Endothelial cell of umbilical vein (primary cell): ENCODE results near the gene AK8. TPM values are rescaled to one million over a fixed set of nuclear protein-coding genes. Genes with fewer than 3 reads are reported as not detected.

Experiments used
- BruUV-seq: library from RNA; stranded (reverse); fragments of 400-500 nt; replicated peaks from 2 replicates; lab custom pipeline; 2021; lab: Mats Ljungman, UMichigan
- CTCF ChIA-PET: fragments of 300-600, 350-600 bp; sonication (Branson Sonifier 250); formaldehyde crosslinking; loops from one replicate; lab custom pipeline; 2021; ENCODE audit warnings: antibody characterized with exemption, inconsistent platforms; lab: Charles Lee
- POLR2A ChIA-PET: fragments of 300-600, 350-600 bp; sonication (Branson Sonifier 250); formaldehyde crosslinking; loops from one replicate; lab custom pipeline; 2021; ENCODE audit warnings: antibody characterized with exemption, inconsistent platforms; lab: Charles Lee
- DNase-seq: peaks from one replicate; pipeline ENCODE4 v3.0.0-alpha.2; 2011; ENCODE audit warnings: low read depth, low spot score
- FAIRE-seq: peaks from 2 replicates; lab custom pipeline; 2011; peaks lifted over from hg19 to GRCh38; lab: Jason Lieb, UNC
- H2AFZ ChIP-seq: 2 replicates; pipeline ENCODE4 v1.6.0; 2012; ENCODE audit warnings: low read depth, low read length, control low read depth, inconsistent platforms
- H3K27ac ChIP-seq: 2 replicates; pipeline ENCODE4 v1.5.1; 2011; ENCODE audit warnings: low read depth, mild to moderate bottlenecking, control low read depth, low read length, moderate library complexity; ENCODE audit not compliant: insufficient read depth
- H3K27me3 ChIP-seq, 2 experiments: 2 replicates each; pipeline versions ENCODE4 v1.6.0 to v1.6.1; 2011; ENCODE audit warnings: low read length in 2 of 2, mixed read lengths in 1 of 2; ENCODE audit not compliant: control insufficient read depth in 2 of 2, insufficient read depth in 2 of 2
- H3K36me3 ChIP-seq, 2 experiments: 2 replicates in 1 of 2; 3 replicates in 1 of 2; pipeline ENCODE4 v1.5.1; 2011; ENCODE audit warnings: low read length in 2 of 2, mild to moderate bottlenecking in 1 of 2, moderate library complexity in 1 of 2; ENCODE audit not compliant: control insufficient read depth in 2 of 2, insufficient read depth in 2 of 2; ENCODE audit errors: extremely low read depth in 1 of 2
- H3K4me1 ChIP-seq: 3 replicates; pipeline ENCODE4 v1.5.1; 2011; ENCODE audit warnings: mild to moderate bottlenecking, low read length; ENCODE audit not compliant: control insufficient read depth, insufficient read depth; ENCODE audit errors: extremely low read depth
- H3K4me2 ChIP-seq: 2 replicates; pipeline ENCODE4 v1.6.1; 2011; ENCODE audit warnings: low read length, control low read depth, mixed read lengths; ENCODE audit not compliant: insufficient read depth
- H3K4me3 ChIP-seq, 3 experiments: fragments of 200-600 bp in 1 of 3; sonication (generic), shearing (Covaris generic) in 1 of 3; replicated peaks in 1 of 3; 2 replicates each; pipeline ENCODE4 v1.5.1; 2011 to 2016; ENCODE audit warnings: control low read depth in 3 of 3, low read length in 3 of 3, mild to moderate bottlenecking in 2 of 3, inconsistent platforms in 1 of 3, low read depth in 1 of 3, moderate library complexity in 1 of 3; ENCODE audit not compliant: insufficient read depth in 1 of 3
- H3K79me2 ChIP-seq: 2 replicates; pipeline ENCODE4 v1.6.0; 2012; ENCODE audit warnings: low read length, inconsistent platforms; ENCODE audit not compliant: control insufficient read depth, insufficient read depth
- H3K9ac ChIP-seq: replicated peaks from 2 replicates; pipeline ENCODE3; 2011; ENCODE audit warnings: low read length, control low read depth; ENCODE audit not compliant: insufficient read depth; ENCODE audit errors: extremely low read depth
- H3K9me1 ChIP-seq: replicated peaks from 3 replicates; pipeline ENCODE4 v1.6.0; 2011; ENCODE audit warnings: mild to moderate bottlenecking, low read length; ENCODE audit not compliant: control insufficient read depth, insufficient read depth; ENCODE audit errors: extremely low read depth
- H3K9me3 ChIP-seq: replicated peaks from 2 replicates; pipeline ENCODE4 v1.5.1; 2012; ENCODE audit warnings: low read length, inconsistent platforms; ENCODE audit not compliant: control insufficient read depth, insufficient read depth
- H4K20me1 ChIP-seq: replicated peaks from 2 replicates; pipeline ENCODE3; 2011; ENCODE audit warnings: mild to moderate bottlenecking, low read length; ENCODE audit not compliant: control insufficient read depth, insufficient read depth; ENCODE audit errors: extremely low read depth
- EZH2 ChIP-seq: IDR thresholded peaks from 2 replicates; pipeline ENCODE4 v1.6.1; 2012; ENCODE audit warnings: borderline replicate concordance, low read depth, mild to moderate bottlenecking, moderate library complexity, low read length, inconsistent platforms; ENCODE audit not compliant: severe bottlenecking
- FOS ChIP-seq: IDR thresholded peaks from 2 replicates; pipeline ENCODE4 v1.6.1; 2011; ENCODE audit warnings: mild to moderate bottlenecking, low read length, moderate library complexity, borderline replicate concordance; ENCODE audit not compliant: insufficient read depth
- GATA2 ChIP-seq: IDR thresholded peaks from 2 replicates; pipeline ENCODE4 v1.7.0; 2011; ENCODE audit warnings: low read depth, mild to moderate bottlenecking, moderate library complexity, mixed read lengths, low read length; ENCODE audit not compliant: insufficient read length, insufficient read depth
- JUN ChIP-seq: IDR thresholded peaks from 2 replicates; pipeline ENCODE4 v1.6.1; 2011; ENCODE audit warnings: borderline replicate concordance, low read depth; ENCODE audit not compliant: insufficient read length, insufficient read depth
- MYC ChIP-seq: IDR thresholded peaks from one replicate; pipeline ENCODE4 v1.6.1; 2011; ENCODE audit warnings: mild to moderate bottlenecking, low read depth, low read length
- POLR2A ChIP-seq: IDR thresholded peaks from 2 replicates; pipeline ENCODE4 v1.6.1; 2012; ENCODE audit warnings: low read depth, mild to moderate bottlenecking, control low read depth, low read length
- POLR2AphosphoS5 ChIP-seq: IDR thresholded peaks from 2 replicates; pipeline ENCODE4 v1.6.1; 2012; ENCODE audit warnings: low read depth, mild to moderate bottlenecking, control low read depth, low read length, moderate library complexity; ENCODE audit not compliant: insufficient read depth
- dilution Hi-C: fragments of 300-500 bp; cut with MboI; formaldehyde crosslinking; loops from one replicate; pipeline ENCODE4 v1.15.0; 2019; ENCODE audit warnings: low sequenced_read_pairs; ENCODE audit not compliant: extremely low pct_ligation_motif_present
- intact Hi-C: fragments of 100-400 bp; cut with micrococcal nuclease; formaldehyde crosslinking; loops from one replicate; pipeline ENCODE4 v1.10.0; 2022
- polyA plus RNA-seq, 4 experiments: library from polyadenylated mRNA; depleted of rRNA in 3 of 4; stranded (reverse) in 3 of 4; unstranded in 1 of 4; fragments of >200 nt; gene quantifications; 2 replicates each; pipeline versions ENCODE4 v1.2.1 to v1.2.3, GENCODE V29; 2011 to 2012; ENCODE audit warnings: missing spikeins in 1 of 4
- total RNA-seq: library from RNA; stranded (reverse); gene quantifications from 2 replicates; pipeline ENCODE4 v1.2.3, GENCODE V29; 2021
- TF ChIP-seq, protein P1 (sequence below), 2 donors: IDR thresholded peaks; 1 replicate in 1 of 2; 2 replicates in 1 of 2; pipeline ENCODE4 v1.5.1; 2011; ENCODE audit warnings: low read length in 2 of 2, mild to moderate bottlenecking in 2 of 2, moderate library complexity in 2 of 2, control low read depth in 1 of 2, inconsistent platforms in 1 of 2, low read depth in 1 of 2; ENCODE audit not compliant: insufficient read depth in 1 of 2; ENCODE audit errors: extremely low read depth in 1 of 2
- TF ChIP-seq, protein P2 (sequence below): IDR thresholded peaks from 2 replicates; pipeline ENCODE4 v1.6.1; 2011; ENCODE audit not compliant: insufficient read depth, insufficient read length

The AK8 gene
- total and polyA plus RNA-seq, 2 donors (not counting 3 experiments of a cell fraction or from before 2014, with no cell fraction given) = 0.06 TPM; not detected in 1

DNA sequence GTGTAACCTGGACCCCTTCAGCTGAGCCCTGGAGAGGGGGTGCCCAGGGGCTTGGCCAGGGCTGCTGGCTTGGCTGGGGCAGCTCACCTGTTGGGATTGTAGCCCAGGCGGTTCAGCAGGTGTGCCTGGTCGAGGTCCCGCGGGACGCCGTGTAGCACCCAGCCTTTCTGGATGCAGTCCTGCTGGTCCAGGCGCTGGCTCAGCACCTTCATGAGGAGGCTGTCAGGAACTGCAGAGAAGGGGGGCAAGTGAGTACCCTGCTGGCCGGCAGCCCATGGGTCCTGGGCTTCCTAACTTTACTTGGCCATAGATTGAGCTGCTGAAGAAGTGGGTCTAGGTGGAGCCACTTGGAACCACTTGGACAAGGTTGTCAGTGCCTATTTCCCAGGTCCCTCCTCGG lies 85.5 kb downstream of the AK8 start:
- H3K27ac ChIP-seq = no peak overlapping the region
- DNase-seq (no peak), FAIRE-seq (no peak)
- no peaks in the 10 kb centered on the region for H4K20me1 ChIP-seq
- BruUV-seq = no TSS peak
- no peak overlapping the region for H3K4me2 ChIP-seq
- no peak overlapping the region for H3K4me3 ChIP-seq
- no peaks in the 10 kb centered on the region for H3K9me1 ChIP-seq
- no peak overlapping the region for H2AFZ ChIP-seq
- TF ChIP-seq POLR2A (no peak), JUN (no peak), FOS (no peak), MYC (no peak), EZH2 (no peak), GATA2 (no peak), POLR2AphosphoS5 (no peak)
- TF ChIP-seq, protein P1, sequence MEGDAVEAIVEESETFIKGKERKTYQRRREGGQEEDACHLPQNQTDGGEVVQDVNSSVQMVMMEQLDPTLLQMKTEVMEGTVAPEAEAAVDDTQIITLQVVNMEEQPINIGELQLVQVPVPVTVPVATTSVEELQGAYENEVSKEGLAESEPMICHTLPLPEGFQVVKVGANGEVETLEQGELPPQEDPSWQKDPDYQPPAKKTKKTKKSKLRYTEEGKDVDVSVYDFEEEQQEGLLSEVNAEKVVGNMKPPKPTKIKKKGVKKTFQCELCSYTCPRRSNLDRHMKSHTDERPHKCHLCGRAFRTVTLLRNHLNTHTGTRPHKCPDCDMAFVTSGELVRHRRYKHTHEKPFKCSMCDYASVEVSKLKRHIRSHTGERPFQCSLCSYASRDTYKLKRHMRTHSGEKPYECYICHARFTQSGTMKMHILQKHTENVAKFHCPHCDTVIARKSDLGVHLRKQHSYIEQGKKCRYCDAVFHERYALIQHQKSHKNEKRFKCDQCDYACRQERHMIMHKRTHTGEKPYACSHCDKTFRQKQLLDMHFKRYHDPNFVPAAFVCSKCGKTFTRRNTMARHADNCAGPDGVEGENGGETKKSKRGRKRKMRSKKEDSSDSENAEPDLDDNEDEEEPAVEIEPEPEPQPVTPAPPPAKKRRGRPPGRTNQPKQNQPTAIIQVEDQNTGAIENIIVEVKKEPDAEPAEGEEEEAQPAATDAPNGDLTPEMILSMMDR (IDR thresholded peaks at IDR 0.05; ENCODE audit: extremely low read depth in 1 of 2, insufficient read depth in 1 of 2, low read depth in 1 of 2, low read length in 2 of 2) = no peak
- TF ChIP-seq, protein P2, sequence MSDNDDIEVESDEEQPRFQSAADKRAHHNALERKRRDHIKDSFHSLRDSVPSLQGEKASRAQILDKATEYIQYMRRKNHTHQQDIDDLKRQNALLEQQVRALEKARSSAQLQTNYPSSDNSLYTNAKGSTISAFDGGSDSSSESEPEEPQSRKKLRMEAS = no peak
- no peak overlapping the region for H3K9ac ChIP-seq
- CTCF ChIA-PET = no interaction called here
- H3K27me3 ChIP-seq = peaks cover 6 to 10% of the 10 kb centered on the region in 2 experiments
- no peaks in the 10 kb centered on the region for H3K9me3 ChIP-seq
- H3K4me1 ChIP-seq = no peaks in the 10 kb centered on the region
- intact Hi-C loops = no loop called here
- H3K36me3 ChIP-seq = no peaks in the 10 kb centered on the region
- H3K79me2 ChIP-seq = no peaks in the 10 kb centered on the region
- dilution Hi-C loops = no loop called here
- POLR2A ChIA-PET = no interaction called here
